ENCODE measurements around the gene PDE1C.

PDE1C gene

GRCh38 chr7:31825576-31825975 lies 244.6 kb downstream of the PDE1C start:
- DNase-seq = no peak

GRCh38 chr7:31819031-31819430 lies 251.2 kb downstream of the PDE1C start:
- DNase-seq = no peak

DNA sequence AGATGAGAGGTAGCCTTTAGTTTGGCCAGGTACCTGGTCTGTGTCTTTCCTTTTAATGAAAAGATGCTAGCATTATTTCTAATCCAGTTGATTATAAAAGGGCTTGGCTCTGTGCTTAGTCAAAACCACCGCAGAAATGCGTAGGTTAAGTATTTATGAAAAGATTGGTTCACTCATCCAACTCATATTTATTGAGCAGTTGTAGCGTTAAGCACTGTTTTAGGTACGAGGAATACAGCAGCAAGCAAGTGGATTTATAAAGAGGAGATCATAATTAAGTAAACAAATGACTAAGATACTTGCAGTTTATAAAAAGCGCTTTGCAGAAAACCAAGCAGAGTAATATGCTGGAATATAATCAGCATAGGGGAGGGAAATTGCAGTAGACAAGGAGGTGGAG lies 253.4 kb downstream of the PDE1C start:
- no peak for DNase-seq

- DNase-seq = no peak
These were observed 254.4 kb downstream of the PDE1C start for GRCh38 chr7:31815796-31816195.

DNA sequence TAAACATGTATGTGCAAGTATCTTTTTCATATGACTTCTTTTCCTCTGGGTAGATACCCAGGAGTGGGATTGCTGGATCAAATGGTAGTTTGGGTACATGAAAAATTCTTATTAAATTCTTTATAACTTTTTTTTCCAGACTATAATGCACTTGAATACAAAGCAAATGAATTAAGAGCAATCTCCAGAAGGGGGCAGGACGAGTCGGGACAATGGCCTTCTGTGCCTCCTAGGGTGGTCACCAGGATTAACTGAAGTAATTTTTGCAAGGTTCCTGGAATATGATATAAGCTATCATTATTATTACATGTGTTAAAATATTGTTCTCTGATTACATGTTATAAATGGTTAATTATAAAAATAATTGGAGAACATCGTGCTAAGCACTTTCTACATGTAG lies 256.0 kb downstream of the PDE1C start:
- DNase-seq = no peak

DNA sequence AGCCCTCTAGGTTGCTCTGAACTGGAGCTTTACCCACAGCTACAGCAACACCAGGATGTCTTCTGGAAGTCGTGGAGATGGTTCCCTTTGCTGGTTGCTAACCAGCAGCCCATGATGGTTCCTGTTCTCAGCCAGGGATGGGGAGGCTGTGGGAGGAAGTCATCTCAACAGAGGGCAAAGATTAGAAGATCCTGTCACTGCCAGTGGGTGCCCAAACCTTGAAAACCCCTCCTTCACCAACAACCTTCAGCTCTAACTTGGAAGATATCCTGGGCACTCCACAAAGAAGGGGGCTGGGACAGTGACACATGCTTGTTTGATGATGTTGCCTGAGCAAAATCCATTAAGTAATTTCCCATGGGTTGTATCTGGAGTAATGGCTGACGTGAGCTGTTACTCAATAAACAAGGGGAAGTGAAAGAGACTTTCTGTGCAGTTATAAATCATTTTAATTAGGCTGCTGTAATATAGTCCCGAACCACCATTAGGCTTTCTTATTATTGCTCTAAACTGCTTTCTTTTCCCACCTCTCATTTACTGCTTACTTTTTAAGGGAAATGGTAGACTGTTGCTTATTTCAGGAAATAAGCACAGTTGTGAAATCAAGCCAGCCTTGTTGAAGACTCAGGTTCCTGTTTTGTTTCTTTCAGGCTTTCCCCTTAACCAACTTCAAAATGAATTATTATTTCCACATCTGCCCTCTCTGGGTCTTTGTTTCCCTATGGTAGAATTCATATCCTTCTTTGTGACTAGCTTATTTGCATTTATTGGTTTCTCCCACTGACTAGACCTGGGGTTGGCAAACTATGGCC lies 258.4 kb downstream of the PDE1C start:
- peak; percentile 9 to 46 for DNase-seq

DNA sequence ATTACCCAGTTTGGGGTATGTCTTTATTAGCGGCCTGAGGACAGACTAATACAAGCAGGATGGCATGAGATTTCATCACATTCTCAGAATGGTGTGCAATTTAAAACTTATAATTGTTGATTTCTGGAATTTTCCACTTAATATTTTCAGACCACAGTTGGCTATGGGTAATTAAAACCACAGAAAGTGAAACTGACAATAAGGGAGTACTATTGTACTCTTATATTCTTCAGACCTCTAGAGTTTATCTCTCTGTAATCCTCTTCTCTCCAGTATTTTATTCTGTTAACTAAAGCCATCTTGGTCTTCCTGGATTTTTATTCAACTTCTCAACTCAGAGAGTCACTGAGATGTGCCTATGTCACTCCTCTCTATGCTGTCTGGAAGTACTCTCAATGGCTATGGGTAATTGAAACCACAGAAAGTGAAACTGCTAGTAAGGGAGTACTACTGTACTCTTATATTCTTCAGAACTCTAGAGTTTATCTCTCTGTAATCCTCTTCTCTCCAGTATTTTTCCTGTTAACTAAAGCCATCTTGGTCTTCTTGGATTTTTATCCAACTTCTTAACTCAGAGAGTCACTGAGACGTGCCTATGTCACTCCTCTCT lies 264.9 kb downstream of the PDE1C start:
- DNase-seq = no peak

DNA sequence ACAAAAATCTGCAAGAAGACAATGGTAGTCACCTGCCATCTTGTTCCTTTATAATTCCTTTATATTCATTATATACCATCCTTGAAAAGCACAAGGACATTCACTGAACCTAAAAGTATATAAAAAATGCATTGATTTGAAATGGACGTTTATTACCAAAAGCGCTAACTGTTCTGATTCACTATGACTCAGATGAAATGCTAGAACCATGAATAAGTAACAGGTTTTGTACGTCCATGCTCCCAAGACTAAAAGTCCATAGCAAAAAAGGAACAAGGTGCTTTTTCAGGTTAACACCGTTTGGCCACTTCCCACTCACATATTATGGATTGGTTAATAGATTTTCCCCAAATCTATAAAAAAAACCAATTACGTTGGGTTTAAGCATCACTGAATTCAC lies 273.8 kb downstream of the PDE1C start:
- DNase-seq = no peak

DNA sequence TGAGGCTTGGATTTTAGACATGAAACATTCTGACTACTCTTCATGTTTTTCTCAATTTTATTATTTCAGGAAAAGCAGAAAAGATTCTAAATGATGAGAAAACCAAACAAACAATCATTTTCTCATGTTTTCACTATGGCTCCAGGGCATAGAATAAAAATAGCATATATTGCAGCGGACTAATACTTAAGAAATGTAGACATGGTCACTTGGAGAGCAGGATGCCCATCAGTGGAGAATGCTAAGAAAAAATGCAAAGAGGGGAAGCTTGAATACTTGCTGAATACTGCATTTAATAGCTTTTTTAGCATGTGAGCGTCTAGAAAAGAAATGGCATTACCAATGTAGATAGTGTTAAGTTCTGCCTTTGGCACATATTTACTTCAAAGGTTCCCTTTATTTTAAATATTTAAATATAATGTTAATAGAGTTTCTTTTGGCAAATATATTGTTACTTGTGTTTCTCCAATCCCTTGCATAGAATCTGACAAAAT lies 275.3 kb downstream of the PDE1C start:
- no peak for DNase-seq

- no peak for DNase-seq
These were observed 278.3 kb downstream of the PDE1C start for GRCh38 chr7:31791881-31792280.

- DNase-seq = no peak
These were observed 281.1 kb downstream of the PDE1C start for GRCh38 chr7:31788883-31789680.

GRCh38 chr7:31788445-31788844 lies 281.8 kb downstream of the PDE1C start:
- no peak for DNase-seq

GRCh38 chr7:31786326-31786725 lies 283.9 kb downstream of the PDE1C start:
- DNase-seq = no peak

- DNase-seq = no peak
These were observed 285.1 kb downstream of the PDE1C start for GRCh38 chr7:31785101-31785500.

DNA sequence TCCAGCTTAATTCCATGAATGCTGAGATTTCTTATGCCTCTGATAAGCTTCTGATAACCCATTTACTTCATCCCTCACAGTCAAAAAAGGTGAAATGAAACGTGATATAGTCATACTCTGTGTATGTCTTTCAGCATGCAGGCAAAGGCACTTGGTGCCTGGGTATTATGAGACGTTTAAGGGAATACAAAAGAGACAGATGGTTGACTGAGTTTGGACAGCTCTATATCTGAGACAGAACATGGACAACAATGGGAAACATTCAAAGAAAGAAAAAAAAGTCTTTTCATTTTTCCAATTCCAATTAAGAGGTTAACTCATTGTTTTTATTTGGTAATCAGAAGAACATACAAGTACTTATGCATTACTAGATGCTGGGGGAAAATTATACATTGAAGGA lies 287.0 kb downstream of the PDE1C start:
- no peak for DNase-seq

DNA sequence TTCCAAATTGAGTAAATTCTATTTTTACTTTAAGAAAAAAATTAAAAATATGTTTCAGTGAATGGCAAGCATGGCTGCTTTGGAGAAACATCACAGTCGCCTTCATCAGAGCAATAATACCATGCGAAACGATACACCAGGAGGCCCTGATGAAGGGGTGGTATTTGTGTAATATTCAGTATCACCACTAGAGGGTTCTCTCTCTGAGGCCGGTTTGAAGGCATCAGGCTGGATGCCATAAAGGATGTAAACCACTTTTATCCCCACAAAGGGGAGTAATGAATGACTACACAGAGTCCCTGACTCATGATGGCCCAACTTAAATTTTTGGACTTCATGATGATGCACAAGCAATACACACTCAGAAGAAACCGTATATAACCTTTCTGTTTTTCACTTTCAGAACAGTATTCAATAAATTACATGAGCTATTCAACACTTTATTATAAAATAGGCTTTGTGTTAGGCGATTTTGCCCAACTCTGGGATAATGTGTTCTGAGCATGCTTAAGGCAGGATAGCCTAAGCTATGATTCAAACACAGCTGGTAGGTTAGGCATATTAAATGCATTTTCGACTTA lies 287.7 kb downstream of the PDE1C start:
- DNase-seq = no peak

DNA sequence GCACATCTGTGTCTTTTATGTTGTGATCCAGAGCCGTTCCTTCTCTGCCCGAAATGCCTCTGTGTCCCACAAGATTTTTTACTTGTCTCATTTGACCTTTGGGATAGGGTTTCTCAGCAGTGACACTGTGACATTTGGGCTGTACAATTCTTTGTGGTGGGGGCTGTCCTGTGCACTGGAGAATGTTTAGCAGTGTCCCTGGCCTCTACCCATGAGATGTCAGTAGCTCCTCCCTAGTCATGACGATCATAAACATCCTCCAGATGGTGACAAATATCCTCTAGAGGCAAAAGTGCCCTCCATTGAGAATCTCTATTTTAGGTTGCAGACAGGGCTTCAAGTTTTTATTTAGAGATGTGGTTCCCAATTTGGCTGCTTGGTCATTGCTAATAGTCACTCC lies 291.9 kb downstream of the PDE1C start:
- no peak for DNase-seq

- no peak for DNase-seq
These were observed 293.6 kb downstream of the PDE1C start for GRCh38 chr7:31776616-31777015.

DNA sequence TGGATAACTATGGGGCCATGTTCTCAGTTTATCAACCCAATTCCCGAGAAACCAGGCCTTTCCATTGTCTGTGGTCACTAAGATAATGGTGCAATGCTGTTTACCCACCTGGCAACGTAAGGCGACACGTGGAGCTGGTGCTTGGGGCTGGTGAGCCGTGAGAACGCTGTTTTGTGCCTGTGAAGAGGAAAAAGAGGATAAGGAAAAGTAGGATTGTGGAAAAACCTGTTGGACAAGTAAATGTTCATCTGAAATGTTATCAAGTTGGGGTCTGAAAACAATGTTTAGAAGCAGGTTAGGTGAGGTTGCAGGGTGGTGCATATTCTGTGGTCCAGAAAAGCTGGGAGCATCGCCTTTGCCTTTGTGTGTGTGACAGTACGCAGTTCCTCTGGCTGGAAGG lies 294.7 kb downstream of the PDE1C start:
- DNase-seq = no peak

DNA sequence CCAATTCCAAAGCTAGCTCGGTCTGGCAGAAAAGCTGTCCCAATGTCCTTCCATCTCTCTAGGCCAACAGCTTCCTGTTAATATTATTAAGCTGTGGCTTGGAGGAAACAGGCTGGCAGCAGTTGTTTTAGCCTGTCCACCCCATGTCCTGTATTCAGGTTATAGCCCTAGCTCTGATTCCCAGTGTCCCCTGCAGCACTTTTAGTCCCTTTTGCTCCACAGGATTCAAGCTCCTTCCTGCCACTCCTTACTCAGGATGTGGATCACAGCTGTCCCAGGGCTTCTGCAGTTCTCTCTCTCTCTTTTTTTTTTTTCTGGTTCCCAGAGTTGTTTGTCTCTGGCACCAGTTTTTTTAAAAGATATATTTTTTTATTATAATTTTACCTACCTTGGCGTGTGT lies 298.0 kb downstream of the PDE1C start:
- no peak for DNase-seq

- no peak for DNase-seq
These were observed 302.4 kb downstream of the PDE1C start for GRCh38 chr7:31767686-31768358.

- DNase-seq = no peak
These were observed 305.7 kb downstream of the PDE1C start for GRCh38 chr7:31764462-31764861.

- DNase-seq = no peak
These were observed 306.7 kb downstream of the PDE1C start for GRCh38 chr7:31763548-31763947.
